Stimulated activated CD4-positive, alpha-beta T cell treated with anti-CD3 and anti-CD28 coated beads, Interleukin-15, amount 100 ng/mL, for 1 hour (primary cell): Measurements from ENCODE around the gene NOSIP.

Source experiments
- DNase-seq, 2 donors: peaks; one replicate each; pipeline ENCODE4 v3.0.0-alpha.2; 2020; ENCODE audit warnings: low read depth in 1 of 2, low spot score in 1 of 2

Gene NOSIP

GRCh38 chr19:49595819-49596404, 15.6 kb upstream of the NOSIP start:
- no peak for DNase-seq

GRCh38 chr19:49594993-49595818, 14.8 kb upstream of the NOSIP start:
- no peak for DNase-seq

GRCh38 chr19:49594157-49594992, 14.0 kb upstream of the NOSIP start:
- DNase-seq: no peak

GRCh38 chr19:49593233-49594113, 13.1 kb upstream of the NOSIP start:
- peak; percentile 83 to 89 for DNase-seq

- DNase-seq: no peak
These were observed 12.3 kb upstream of the NOSIP start for GRCh38 chr19:49592486-49593232.

GRCh38 chr19:49591731-49592485, 11.6 kb upstream of the NOSIP start:
- no peak for DNase-seq

GRCh38 chr19:49590971-49591730, 10.8 kb upstream of the NOSIP start, which contains the start of gene PRR12:
Gene PRR12 (plus strand): TSS chr19:49591182. CDS start chr19:49591655, 473 bp downstream.
- DNase-seq: peak; percentile 53 to 59

- DNase-seq: peak; percentile 81 to 90
These were observed 10.0 kb upstream of the NOSIP start for GRCh38 chr19:49590071-49590970.

GRCh38 chr19:49589502-49589905, 9.1 kb upstream of the NOSIP start:
- no peak for DNase-seq

GRCh38 chr19:49588365-49589122, 8.2 kb upstream of the NOSIP start:
- no peak for DNase-seq

- DNase-seq: no peak
These were observed 6.9 kb upstream of the NOSIP start for GRCh38 chr19:49587227-49587626.

GRCh38 chr19:49585023-49585422, 4.7 kb upstream of the NOSIP start:
- DNase-seq: no peak

GRCh38 chr19:49583239-49583638, 2.9 kb upstream of the NOSIP start:
- DNase-seq: no peak

GRCh38 chr19:49581007-49581508, 702 bp upstream of the NOSIP start, which contains the start of gene PRRG2:
Gene PRRG2 (plus strand): TSS chr19:49581316. CDS start chr19:49583220, 1,904 bp downstream.
- DNase-seq: no peak

GRCh38 chr19:49579947-49580263, 451 bp downstream of the NOSIP start:
- no peak for DNase-seq

- DNase-seq: no peak
These were observed 1.2 kb downstream of the NOSIP start for GRCh38 chr19:49579193-49579592.
